COR-L47 (cell line): ENCODE measurements around the gene EIF2AK3.
"Not testable (repeated sequence)": the region's sequence is repeated elsewhere in the genome, so short reads cannot be mapped to it uniquely, and the experiment has no call there.

Experiments used
- DNase-seq: peaks from one replicate; lab custom pipeline; 2025; lab: John Stamatoyannopoulos, UW

The EIF2AK3 gene

GRCh38 chr2:88596141-88596830 lies 31.0 kb downstream of the EIF2AK3 start:
- DNase-seq, result no peak

DNA sequence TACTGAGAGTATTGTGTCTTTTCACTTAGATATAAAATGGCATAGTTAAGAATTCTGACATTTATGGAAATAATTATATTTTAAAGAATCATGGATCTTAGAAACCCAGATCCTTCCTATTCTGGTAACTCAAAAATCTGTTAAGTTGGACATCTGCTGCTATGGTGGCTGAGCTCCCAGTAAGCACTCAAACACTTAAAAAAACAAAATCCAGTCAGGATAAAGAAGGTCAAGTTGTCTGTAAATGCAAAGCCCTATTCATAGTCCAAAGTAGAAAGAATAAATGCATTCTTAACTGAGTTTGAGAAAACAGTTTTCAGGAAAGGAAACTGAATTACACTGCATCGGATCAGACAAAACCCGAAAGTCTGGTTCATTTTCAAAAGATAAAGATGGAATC lies 35.6 kb downstream of the EIF2AK3 start:
- no peak for DNase-seq

DNA sequence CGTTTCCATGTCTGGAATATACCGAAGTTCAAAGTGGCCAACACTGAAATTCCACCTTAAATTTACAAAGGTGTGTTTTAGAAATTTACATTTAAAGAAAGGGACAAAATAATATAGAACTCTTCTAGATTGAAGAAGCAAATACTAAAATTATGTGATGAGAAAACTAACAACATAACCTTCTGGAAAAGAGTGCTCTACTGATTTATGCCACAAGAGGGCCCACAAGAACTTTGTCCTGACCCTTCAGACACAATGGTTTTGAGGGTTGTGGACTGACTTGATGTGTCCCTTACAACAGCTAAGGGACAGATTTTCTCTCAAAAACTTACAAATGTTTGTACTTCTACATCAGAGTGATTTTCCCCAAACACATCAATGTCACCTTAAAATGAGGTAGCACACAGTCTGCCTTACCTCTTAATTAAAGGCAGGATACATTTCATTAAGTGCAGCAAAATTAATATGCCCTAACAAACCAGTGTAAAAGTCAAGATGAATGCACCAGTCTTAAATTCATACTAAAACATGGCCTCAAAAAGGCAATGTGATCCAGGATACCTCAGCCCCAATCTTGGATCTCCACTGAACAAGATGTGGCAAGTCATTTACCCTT lies 36.2 kb downstream of the EIF2AK3 start:
- DNase-seq, result peak; percentile 49

GRCh38 chr2:88585969-88586368 lies 41.3 kb downstream of the EIF2AK3 start:
- no peak for DNase-seq

- no peak for DNase-seq
These were observed 45.2 kb downstream of the EIF2AK3 start for GRCh38 chr2:88582030-88582429.

- DNase-seq, result no peak
These were observed 47.2 kb downstream of the EIF2AK3 start for GRCh38 chr2:88580088-88580487.

DNA sequence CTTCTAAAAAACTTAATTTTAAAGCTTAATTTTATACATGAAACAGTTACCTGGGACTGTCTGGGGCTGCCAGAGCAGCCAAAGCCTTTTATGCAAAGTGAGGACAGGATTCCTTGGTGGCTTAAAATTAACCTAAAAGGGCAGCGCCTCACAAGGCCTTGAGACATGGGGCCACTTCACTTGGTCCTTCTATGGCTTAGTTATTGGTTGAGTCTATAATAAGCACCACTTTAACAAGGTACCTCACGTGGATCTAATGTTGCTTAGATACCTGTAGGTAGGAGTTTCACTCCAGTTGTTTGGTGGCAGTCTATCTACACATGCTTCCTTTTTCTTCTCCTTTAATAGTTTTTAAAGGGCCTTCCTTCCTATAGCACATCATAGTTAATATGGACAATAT lies 51.6 kb downstream of the EIF2AK3 start:
- DNase-seq, result no peak

DNA sequence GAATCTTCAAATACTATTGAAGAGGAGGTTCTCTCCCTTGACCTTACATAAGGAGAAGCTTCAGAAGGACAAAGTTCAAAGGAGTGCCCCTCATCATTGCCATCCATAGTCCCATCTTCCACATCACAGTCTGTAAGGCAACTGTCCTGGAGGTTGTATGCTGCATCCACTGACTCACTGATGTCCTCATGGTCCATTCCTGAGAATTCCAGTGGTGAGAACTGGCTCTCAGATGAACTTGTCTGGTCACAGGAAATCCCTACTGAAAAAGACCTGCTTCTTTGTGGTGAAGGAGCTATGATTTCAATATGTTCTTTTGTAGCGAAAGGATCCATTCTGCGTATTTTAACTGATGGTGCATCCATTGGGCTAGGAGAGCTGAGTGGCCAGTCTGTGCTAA lies 52.2 kb downstream of the EIF2AK3 start:
- DNase-seq, result no peak

DNA sequence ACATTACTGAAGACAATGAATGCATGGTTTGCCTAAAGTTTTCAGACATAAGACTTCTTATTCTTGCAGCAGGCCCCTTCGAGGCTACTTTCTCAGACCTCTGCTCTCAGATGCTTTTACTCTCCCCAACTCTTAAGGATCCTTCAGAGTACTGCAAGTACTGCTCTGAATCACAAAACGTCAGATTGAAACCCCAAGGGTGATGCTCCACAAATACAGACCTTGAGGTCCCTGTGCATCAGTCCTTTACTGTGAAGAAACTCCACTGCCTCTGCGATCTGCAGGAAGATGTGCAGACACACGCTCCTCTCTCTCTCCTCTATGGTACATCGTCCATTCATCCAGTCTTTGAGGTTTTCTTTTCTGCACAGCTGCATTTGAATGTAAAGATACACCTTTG lies 52.8 kb downstream of the EIF2AK3 start:
- no peak for DNase-seq

DNA sequence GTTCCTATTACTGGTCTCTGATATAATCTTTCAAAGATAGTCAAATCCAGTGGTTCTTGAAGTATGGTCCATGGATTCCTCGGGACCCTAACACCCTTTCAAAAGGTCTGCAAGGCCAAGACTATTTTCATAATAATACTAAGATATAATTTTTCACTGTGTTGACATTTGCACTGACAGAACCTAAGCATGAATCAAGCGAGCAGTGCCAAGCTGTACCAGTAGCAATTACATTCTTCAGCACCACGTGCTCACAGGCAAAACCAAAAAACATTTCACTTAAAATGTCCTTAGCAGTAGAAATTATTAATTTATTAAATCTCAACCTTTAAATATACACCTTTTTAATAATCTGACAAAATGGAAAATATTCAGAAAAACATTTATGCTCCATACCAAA lies 59.1 kb downstream of the EIF2AK3 start:
- no peak for DNase-seq

- no peak for DNase-seq
These were observed 62.9 kb downstream of the EIF2AK3 start for GRCh38 chr2:88564402-88564801.

DNA sequence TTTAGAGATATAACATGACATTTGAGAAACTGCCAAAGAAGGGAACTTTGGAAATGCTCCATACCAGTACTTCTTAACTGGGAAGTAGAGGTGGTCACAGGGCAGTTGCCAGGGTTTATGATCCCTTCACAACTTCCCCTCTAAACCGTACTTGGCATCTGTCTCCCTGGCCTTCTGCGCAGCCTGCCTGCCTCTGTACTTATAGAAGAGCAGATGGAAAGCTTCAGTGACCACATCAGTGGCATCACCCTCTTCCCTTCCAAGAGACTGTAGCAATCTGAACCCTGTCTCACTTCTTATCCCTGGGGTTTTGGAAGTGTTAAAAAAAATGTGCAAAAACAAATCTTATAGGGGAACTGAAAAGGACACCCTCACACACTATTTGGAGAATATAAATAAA lies 64.1 kb downstream of the EIF2AK3 start:
- no peak for DNase-seq

GRCh38 chr2:88561646-88562388 lies 65.4 kb downstream of the EIF2AK3 start:
- no peak for DNase-seq

DNA sequence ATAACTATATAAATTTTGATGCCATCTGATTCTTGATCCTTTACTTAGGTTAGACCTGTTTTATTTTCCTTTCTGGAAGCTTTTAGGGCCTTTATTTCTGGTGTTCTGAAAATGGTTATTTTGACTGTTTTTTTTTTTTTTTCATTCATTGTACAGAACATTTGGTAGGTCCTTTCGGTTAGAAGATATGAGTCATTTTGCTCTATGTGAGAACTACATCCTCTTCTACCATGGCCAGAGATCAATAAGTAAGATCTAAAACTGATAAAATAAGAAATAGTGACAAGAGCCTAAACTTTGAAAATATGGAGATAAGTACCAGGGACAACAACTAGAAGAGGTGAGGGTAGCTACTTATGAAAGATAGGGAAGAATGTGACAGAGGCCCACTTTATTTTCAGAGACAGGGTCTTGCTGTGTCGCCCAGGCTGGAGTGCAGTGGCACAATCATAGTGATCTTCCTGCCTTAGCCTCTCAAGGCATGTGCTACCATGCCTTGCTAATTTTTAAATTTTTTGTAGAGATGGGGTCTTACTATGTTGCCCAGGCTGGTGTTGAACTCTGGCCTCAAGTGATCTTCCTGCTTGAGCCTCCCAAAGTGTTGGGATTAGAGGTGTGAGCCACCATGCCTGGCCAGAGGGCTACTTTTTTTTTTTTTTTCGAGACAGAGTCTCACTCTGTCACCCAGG lies 66.5 kb downstream of the EIF2AK3 start:
- no peak for DNase-seq

GRCh38 chr2:88557290-88557689 lies 70.0 kb downstream of the EIF2AK3 start:
- no peak for DNase-seq

GRCh38 chr2:88556026-88556425 lies 71.2 kb downstream of the EIF2AK3 start:
- DNase-seq, result no peak

DNA sequence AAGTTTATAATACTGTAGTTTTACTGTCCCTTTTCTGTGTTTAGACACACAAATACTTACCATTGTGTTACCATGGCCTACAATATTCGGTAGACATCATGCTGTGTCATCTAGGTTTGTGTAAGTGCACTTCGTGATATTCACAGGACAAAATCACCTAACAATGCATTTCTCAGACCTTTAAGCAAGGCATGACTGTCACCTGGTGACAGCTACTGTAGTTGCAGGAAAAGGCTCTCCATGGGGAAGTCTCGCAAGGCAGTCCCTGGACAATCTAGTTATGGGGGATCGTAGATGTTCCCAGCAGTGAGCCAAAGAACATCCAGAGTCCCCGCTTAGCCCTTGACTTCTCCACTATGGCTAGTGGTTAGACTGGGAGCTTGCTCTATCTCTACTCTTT lies 73.1 kb downstream of the EIF2AK3 start:
- DNase-seq, result no peak

DNA sequence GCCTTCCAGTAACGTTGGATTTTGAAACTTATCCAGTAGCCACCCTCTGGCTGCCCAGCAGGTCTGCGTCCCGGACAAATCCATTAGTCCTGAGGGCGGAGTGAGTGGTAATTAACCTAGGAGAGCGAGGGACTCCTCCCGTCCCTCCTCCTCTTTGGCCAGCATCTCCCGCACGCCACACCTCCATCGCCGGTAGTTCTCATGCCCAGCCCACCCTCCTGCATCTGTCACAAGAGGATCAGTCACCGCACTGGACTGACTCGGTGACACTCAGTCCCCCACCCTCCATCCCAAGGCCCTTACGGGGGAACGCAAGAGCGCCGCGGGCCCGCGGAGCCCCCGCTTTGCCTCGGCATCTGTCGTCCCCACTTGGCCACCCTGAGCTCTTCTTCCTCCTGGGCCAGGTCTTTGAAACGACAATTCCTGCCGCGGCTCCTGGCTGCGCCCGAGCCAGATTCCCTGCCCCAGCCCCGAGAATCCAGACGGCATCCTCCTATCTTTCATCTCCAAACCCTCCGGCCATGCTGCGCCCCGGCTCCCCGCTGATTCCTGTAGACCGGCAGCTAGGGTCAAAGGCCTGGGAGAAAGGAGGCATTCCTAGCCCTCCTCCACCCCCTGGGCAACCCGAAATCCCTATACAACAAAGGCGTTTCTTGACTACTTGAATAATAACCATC lies 77.5 kb downstream of the EIF2AK3 start:
- no peak for DNase-seq

DNA sequence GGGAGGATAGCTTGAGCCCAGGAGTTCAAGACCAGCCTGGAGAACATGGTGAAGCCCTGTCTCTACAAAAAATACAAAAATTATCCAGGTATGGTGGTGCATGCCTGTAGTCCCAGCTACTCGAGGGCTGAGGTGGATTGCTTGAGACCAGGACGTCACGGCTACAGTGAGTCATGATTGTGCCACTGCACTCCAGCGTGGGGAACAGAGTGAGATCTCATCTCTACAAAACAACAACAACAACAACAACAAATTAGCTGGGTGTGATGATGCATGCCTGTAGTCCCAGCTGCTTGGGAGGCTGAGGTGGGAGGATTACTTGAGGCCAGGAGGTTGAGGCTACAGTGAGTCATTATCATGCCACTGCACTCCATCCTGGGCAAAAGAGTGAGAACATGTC lies 81.0 kb downstream of the EIF2AK3 start:
- DNase-seq, result not testable (repeated sequence)

- no peak for DNase-seq
These were observed 82.1 kb downstream of the EIF2AK3 start for GRCh38 chr2:88545118-88545517.

- no peak for DNase-seq
These were observed 83.7 kb downstream of the EIF2AK3 start for GRCh38 chr2:88543541-88544057.

- DNase-seq, result no peak
These were observed 84.6 kb downstream of the EIF2AK3 start for GRCh38 chr2:88542668-88543067.
